ENCODE results near the gene PREP.
A peak's percentile ranks its signal among the peaks of the same experiment; 100 is the strongest.
"Not testable (repeated sequence)": the region's sequence is repeated elsewhere in the genome, so short reads cannot be mapped to it uniquely, and the experiment has no call there.

The PREP gene

DNA sequence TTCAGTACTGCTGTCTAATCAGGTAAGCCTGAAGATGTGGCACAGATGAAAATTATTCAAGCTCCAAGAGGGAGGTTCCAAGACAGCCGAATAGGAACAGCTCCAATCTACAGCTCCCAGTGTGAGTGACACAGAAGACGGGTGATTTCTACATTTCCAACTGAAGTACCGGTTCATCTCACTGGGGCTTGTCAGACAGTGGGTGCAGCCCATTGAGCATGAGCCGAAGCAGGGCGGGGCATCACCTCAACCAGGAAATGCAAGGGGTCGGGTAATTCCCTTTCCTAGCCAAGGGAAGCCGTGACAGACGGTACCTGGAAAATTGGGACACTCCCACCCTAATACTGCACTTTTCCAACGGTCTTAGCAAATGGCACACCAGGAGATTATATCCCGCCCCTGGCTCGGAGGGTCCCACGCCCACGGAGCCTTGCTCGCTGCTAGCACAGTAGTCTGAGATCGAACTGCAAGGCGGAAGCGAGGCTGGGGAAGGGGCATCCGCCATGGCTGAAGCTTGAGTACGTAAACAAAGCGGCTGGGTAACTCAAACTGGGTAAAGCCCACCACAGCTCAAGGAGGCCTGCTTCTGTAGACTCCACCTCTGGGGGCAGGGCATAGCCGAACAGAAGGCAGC lies 64.4 kb downstream of the PREP start:
- DNase-seq = not testable (repeated sequence)

DNA sequence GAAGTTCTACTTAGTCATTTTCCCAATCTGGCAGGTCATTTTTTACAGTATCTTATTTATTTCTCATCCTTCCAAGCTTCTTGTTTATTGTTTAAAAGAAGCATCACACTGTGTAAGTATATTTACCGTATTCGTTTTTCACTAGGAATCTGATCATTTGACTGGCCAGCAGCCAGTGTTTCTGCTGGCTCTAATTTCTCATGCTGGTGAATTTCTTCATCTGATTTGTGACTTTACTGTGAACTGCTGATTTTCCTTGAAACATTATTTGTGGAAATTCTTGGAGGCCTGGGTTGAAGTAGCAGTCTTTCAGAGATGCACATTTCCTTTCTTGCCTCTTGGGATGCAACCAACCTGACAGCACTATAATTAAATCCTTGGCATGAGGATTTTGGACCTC lies 65.9 kb downstream of the PREP start:
- no peak for DNase-seq

DNA sequence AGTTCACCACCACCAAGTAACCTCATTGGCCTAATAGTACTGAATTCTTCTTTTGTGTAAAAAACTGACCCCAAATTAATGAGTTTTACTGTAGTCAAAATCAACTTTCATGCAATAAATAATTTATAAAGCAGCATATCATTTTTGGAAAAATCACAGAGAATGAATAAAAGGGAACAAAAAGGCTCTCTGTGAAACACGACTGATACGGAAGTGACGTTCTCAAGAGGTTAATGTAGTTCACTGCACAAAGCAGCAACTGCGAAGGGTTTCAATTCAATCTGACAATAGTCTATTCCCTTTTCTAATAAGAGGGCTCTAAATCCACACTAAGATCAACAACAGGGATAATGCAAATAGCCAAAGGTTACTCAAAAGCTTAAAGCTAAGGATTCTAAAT lies 70.3 kb downstream of the PREP start:
- no peak for DNase-seq

DNA sequence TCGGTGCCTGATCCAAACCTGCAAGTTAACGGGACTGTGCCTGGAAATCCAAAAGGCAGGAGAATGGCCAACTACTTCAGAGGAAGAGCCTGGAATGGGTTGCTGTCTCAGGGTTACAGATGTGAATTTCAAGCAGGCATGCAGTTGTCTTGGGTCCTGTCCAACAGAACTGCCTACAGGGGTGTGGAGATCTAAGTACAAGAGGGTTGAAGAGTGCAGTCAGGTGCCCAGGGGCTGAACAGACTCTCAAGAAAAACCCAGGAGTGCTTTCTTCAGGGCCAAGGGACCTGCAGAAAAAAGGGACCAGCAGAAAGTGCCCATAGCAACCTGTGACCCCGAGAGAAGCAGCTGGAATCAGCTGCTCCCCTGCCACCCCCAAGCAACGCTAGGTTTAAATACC lies 71.0 kb downstream of the PREP start:
- no peak for DNase-seq

DNA sequence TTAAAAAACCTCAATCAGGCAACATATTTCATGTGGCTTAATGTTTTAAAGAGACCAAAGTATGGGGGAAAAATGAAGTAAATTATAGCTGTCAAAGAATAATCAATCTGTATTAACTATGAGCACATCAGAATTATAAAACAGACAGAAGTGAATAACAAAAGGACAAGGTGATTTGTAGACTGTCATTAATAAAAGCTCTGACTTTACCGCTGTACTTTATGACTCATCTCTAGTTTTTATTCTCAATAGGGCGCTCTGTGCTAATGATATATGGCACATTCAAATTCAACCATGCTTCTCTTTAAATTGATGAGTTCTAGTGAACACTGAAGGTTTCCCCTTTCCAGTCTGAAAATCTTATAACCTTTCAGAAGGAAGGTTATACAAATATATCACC lies 72.0 kb downstream of the PREP start:
- no peak for DNase-seq

DNA sequence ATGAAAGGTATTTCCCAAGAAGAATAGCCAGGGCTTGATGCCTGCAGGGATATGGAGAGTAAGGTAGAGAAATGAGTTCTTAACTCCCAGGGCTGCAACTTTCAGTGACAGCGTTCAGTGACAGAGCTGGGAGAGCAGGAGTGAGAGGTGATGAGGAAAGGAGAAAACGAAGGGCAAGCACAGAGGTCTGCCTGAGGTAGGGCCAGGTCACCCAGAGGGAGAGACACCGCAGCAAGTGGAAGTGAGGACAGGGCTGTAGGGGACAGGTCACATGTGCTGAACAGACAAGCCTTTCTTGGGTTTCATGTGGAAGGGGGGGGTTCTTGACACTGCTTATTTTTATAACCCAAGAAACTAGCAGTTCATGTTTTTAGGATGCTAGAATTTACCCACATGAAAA lies 72.5 kb downstream of the PREP start:
- no peak for DNase-seq

DNA sequence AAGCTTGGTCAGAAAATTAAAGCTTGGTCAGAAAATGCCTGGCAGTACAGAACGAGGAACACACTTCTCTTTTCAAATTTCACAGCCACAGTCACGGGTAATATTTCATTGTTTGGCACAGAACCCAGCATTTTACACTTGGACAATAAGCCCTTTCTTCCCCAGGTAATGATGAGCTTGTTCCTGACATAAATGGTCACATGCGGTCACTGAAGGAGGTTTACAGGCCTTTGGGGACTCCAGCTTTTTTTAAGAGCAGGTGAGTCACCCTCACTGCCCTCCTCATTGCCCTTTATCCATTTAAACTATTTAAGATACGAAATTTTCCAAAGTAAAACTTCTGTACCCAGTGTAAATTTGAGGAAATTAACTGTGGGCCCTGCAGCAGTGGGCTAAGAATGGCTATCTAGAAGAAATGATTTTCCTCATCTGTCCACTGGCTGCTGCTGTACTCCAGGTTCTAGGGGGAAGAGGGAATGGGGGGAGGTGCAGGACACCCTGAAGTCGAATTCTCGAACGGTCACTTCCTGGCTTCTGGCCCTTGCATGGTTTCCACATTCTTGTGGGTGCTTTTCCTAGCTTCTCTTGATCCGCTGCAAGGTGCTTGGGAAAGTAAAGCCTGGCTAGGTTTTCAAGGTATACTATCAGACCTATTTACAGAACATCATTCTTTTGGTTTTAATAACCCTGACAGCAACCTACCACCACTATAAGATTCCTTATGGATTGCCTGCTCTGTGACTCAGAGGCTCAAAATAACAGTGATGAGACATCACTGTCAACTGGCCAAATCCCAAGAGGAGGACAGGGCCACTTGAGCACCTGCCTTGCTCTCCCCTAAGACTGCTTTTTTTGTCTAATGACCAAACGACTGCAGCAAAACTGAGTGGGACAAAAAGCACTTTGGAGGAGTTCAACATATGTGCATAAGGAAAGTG lies 75.8 kb downstream of the PREP start:
- peak; percentile 96 for DNase-seq

DNA sequence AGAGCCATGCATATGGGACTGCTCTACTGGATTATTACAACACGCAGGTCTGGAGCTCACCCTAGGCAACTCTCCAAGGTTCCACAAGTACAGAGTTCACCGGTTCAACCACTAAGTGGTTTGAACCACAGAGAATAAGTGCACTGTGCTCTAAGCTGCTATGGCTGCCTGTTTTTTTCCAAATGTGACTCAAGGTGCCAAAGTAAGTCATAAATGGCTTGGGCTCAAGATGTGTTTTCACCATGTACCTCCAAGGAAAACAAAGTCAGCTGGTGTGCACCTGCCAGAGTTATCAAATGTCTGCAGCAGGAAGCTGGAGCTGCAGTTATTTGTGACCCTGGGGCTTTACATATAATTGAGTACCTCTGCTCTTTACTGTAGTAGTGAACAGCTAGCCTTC lies 76.7 kb downstream of the PREP start:
- DNase-seq = peak; percentile 94

DNA sequence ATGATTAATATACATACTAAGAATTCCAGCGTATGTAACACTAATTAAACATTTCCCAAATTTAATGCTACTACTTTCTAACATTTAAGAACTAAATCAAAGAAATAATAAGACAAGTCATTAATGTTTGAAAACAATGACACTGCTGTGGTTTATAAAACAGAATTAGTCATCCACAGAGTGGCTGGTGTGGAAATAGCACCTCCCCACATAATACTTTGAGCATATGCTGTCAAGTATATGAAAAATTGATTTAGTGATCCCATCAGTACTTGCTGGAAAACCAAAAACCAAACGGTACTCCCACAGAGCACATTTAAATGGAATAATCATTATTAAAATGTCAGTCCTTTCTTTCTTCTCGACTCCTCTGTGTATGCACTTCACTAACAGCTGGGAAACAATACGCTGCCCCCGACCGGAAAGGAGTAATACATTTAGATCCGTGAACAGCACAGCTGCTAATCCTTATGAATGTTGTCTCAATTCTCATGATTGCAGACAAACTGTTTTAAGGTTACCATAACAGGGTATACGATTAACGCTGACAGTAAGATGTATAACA lies 78.4 kb downstream of the PREP start:
- DNase-seq = no peak

DNA sequence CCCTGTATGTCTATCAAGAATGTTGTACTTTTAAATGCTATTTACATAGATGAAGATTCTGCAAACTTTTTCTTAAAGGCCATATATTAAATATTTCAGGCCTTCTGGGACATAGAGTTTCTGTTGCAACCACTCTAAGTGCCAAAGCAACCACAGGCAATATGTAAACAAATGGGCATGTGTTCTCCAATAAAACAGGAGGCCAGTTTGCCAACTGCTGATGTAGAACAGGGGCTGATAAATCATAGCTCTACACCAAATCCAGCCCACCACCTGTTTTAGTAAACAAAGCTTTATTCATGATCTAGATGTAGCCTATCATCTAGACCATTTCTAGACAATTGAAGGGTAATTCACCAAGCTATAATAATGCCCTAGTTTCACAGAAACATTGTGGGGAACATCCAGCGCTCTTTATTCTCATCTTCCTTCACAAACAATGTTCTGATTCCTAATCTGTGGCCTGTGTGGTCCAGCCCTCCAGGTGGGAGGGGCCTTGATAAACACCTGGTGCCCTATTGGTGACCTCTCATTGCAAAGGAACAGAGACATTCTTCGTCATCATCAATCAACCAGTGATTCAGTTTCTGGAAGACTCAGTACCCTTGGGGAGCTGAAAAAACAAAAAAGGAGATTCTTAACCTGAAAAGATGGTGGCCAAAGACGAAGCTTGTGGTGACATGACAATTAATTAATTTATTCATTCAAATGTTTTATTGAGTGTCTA lies 80.2 kb downstream of the PREP start:
- peak; percentile 53 for DNase-seq

DNA sequence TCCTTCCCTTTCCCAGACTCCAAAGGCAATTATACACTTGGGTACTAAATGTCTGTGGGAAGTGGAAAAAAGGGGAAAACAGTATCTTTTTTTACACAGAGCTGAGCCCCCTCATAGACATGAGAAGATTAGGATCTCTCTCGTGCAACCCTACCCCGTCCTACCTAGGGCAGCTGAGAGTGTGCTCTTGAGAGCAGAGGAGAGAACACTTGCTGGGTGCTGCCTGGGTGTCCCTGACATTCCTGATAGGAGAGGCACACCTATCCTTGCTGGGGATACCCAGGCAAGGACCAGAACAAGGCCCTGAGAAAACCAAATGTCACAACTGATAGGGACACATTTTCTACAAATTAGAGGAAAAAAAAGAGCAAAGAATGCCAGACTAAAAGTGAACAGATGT lies 81.2 kb downstream of the PREP start:
- DNase-seq = peak; percentile 67

DNA sequence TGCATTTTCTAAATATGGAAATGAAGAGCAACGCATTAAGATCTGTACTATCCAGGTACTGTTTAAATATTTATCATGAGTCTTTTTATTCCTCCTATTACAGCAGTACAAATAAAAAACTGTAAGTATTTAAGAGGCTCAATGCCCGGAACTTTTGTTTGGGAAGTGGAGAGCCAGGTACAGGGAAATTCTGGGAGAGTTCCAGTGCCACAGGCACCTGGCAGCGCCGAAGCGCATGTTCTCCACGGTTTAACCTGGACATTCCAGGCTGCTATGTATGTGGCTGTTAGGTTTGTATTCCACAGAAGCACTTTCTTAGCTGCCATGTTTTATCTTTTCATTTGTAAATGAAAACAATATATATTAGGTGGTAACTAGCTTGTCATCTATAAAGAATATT lies 81.7 kb downstream of the PREP start:
- peak; percentile 95 for DNase-seq

DNA sequence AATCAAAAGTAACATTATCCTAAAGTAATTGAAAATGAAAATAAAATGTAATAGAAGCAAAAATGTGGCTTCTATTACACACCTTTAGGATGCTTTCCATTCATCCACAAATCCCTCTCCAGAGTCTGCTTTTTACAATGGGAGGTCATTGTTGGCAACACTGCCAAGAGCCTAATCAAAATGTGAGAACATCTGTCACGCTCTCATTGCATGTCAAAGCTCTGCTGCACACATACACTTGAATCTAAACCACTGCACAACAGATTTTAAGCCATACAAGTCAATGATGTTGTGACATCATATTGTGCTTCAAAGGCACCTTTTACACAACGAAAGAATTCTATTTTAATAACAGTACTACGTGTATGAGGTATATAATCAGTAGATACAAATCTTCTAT lies 82.1 kb downstream of the PREP start:
- peak; percentile 95 for DNase-seq

DNA sequence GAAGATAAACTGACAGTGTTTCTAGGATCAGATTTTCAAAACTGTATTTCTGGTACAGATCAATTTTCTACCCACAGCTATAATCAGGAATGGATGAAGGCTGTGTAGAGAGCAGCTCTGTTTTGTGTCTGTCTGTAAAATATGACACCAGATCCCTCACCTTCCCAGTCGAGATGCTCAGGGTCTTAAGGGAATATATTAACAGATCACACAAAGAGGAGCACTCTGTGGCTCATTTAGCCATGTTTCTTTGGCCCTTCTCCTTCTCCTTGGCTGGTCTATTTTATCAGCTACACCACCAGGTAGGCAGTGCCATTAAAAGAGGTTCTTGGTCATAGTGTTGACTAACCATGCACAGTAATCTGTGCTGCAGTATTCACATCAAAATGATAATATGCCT lies 82.6 kb downstream of the PREP start:
- DNase-seq = no peak

DNA sequence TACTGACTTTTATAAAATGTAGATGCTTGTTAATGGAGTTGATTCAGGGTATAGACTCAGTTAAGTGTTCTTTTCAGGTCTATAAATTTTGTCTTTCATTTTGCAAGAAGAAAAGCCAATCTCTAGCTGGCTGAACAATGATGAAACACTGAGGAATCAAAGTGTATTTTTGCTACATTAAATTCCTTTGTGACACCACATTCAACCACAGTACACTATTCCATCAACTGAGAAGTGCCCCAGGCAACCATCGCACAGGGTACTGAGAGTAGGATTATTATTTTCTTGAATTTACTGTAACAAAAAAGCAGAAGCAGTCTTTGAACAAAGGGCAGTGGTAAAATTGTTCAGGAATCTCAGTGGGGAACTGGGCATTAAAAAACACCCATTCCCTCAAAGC lies 83.6 kb downstream of the PREP start:
- DNase-seq = no peak

DNA sequence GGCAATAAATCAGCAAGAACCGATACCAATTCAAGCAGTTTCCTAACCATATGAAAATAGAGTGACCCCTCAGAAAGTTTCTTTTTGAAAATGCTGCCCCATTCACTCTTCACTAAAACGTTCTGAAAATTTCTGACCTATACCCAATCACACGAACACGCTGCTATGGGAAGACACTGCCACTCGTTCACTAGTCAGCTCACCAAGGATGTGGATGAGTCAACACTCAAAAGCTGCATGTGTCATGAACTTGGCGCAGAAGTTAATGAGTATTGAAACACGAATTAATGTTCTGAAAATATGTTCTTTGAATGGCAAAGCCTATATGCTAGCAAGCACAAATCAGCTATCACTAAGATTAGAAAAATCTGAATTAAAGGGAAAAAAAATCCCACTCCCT lies 84.2 kb downstream of the PREP start:
- no peak for DNase-seq

DNA sequence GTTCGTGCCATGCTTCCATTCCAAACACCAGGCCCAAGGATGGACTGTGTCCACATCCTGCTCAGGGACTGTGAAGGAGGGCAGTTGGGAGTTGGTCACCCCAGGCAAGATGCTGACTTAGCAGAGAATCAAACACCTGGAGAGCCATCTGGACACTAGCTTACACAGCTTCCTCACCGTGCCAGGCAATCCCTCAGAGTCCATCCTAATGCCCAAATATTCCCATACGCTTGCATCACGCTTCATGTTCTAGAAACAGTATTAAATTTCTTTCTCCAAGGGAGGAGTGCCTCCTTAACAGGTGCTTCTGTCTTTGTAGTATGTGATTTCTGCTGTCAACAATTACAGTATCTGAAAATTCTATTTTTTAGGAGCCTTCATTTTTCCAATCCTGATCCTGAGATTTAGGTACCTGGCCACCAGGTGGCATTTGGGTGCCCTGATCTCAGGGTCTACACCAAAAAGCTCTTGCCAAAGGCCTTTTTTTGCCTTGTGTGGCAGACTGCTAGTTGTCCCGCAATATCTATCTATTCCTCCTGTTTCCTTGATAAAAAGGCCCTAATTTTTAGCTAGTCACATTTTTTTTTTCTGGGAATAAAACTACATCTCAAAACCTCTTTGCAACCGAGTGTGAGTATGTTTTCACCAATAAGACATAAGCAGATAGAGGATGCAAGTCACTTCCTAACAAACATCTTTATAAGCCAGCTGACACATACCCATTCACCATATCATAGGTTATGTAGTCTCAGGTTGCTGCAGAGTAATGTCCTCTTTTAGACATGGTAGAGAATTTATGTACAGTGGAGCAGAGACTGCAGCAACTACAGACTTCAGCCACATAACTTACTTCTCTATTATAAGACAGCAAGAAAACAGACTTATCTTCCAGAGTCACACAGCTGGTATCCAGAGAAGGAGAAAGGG lies 85.0 kb downstream of the PREP start:
- peak; percentile 28 for DNase-seq

DNA sequence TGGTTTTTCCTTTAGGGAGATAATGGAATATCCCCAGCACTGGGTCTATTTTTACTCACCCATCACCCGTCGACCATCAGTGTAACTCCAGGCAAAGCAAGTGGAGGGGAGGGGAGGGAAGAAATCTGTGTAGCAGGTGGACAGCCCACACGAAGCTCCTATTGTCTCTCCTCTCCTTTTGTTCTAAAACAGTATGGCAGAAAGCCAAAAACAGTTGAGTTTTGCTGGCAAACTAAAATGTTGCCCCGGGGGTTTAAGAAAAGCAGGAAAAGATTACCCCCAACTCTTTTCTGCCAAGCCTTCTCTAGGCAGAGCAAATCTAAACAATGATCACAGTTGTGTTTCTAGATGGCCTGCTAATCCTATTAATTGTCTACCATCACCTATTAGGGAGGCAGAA lies 89.7 kb downstream of the PREP start:
- no peak for DNase-seq

DNA sequence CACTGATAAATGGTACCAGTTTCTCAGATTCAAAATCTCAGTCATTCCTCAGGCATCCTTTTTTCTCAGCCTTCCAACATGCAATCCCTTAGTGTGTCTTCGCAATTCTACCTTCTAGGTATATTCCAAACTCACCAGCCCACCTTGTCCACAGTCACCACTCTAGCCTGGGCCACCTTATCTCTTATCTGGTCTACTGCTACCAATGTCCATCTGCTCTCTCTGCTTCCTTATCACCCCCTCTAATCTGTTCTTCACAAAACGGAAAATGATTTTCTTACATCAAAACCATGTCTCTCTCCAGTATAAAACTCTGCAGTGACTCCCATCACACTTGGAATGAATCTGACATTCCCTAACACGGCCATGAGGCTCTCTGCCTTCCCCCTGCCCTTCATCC lies 91.9 kb downstream of the PREP start:
- no peak for DNase-seq

DNA sequence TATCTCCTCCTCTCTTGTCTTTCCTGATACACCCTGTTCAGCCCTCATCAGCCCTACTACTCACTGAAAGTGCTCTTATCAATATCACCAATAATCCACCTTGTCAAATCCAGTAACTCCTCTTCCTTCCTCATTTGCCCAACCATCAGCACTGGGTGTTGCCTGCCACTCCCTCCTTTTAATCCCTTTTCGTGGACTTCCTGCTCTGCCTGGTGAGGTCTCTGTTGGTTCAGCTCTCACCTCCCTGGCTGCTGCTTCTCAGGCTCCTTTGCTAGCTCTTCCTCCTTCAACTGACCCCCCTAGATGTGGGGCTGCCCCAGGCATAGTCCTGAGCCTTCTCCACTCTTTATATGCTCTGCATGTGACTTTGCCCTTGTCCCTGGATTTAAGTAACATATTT lies 92.5 kb downstream of the PREP start:
- no peak for DNase-seq

DNA sequence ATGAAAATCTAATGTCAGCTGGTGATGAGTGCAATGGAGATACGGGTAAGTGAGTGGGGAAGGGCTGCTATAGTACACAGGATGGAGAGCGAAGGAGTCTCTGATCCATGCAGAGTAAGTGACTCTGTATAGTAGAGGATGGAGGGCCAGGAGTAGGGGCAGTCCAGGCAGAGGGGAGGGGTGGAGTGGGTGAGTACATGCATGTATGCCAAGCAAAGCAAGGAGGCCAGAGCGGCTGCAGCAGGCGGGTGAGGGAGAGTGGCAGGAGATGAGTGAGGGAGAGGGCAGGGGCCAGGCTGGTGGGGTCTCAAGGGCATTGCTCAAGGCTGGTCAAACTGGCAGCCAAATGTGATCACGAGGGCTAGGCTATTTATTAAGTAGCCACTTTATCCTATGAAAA lies 94.0 kb downstream of the PREP start:
- no peak for DNase-seq

DNA sequence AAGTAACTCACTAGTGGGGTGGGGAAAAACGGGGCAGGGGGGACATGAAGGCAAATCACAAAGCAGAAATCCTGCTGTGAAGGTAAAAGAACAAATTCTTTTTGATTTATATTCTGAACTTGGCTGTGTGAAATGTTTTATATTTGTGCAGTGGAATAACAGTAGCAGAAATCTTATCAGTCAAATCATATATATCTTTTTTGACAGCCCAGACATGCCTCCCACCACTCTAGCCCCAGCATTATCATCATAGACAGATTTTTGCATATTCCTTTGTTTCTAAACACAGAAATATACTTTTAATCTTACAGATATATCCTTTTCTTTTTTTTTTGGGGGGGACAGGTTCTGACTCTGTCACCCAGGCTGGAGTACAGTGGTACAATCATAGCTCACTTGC lies 97.4 kb downstream of the PREP start:
- DNase-seq = no peak
